HG02852 (cell line): ENCODE results near the gene DCAF7.

Experiments
- ATAC-seq: cut with Tn5 transposase; IDR thresholded peaks from one replicate; pipeline ENCODE4 v1.9.1; 2021; ENCODE audit warnings: mild to moderate bottlenecking, moderate library complexity; ENCODE audit not compliant: unreplicated experiment

Gene DCAF7, protein sequence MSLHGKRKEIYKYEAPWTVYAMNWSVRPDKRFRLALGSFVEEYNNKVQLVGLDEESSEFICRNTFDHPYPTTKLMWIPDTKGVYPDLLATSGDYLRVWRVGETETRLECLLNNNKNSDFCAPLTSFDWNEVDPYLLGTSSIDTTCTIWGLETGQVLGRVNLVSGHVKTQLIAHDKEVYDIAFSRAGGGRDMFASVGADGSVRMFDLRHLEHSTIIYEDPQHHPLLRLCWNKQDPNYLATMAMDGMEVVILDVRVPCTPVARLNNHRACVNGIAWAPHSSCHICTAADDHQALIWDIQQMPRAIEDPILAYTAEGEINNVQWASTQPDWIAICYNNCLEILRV

GRCh38 chr17:63549946-63550816, at the start of gene DCAF7:
TSS of gene DCAF7 (plus strand) at chr17:63550477. CDS start at chr17:63550678, 201 bp downstream.
- peak; percentile 92 for ATAC-seq

DNA sequence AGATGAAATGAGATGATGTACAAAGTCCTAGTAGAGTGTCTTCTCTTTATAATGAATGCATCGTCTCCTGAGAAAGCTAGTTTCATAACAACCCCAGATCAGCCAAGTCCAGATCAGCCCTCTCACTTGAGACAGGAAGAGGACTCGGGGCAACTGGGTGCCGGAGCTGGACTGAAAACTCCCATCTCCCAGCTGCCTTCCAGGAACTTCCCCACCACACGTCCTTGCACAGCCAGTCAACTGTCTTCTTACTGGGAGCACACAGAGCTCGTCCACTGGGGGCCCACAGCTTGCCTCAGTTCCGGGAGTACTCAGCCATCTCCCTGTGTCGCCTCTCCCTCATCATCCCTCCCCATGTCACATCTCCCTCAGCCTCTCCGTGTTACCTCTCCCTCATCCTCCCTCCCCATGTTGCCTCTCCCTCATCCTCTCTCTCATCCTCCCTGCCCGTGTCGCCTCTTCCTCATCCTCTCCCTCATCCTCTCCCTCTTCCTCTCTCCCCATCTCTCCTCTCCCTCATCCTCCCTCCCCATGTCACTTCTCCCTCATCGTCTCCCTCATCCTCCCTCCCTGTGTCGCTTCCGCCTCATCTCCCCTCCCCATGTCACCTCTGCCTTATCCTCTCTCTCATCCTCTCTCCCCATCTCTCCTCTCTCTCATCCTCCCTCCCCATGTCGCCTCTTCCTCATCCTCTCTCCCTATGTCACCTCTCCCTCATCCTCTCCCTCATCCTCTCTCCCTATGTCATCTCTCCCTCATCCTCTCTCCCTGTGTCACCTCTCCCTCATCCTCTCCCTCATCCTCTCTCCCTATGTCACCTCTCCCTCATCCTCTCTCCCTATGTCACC, 49.5 kb upstream of the DCAF7 start:
- no peak for ATAC-seq

DNA sequence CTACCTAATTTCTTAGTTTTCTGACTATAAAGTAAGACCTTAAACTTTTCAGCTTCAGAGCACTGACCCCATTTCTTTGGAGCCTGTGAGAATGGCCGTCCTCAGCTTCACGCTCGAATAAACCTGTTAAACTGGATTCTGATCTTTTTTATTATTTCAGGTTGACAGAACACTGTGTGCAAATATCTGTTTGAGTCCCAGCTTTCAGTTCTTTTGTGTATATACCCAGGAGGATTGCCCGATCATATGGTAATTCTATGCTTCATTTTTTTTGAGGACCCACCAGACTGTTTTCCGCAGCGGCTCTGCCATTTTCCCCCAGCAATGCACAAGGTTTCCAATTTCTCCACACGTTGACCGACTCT, 47.0 kb upstream of the DCAF7 start:
- ATAC-seq = no peak

- no peak for ATAC-seq
Measured at GRCh38 chr17:63504261-63504660, 46.0 kb upstream of the DCAF7 start.

DNA sequence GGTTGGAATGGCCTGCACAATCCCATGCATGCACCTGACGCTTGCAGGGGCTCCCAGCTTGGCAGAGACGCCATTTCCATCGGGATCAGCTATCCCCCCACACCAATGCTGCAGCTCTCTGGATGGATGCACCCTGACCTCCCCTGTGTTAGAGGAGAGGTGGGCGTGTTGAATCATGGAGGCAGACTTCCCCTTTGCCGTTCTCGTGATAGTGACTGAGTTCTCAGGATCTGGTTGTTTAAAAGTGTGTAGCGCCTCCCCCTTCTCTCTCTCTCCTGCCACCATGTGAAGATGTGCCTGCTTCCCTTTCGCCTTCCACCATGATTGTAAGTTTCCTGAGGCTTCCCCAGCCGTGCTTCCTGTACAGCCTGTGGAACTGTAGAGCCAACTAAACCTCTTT, 44.9 kb upstream of the DCAF7 start:
- ATAC-seq = no peak

GRCh38 chr17:63506627-63507026, 43.6 kb upstream of the DCAF7 start:
- ATAC-seq = no peak

DNA sequence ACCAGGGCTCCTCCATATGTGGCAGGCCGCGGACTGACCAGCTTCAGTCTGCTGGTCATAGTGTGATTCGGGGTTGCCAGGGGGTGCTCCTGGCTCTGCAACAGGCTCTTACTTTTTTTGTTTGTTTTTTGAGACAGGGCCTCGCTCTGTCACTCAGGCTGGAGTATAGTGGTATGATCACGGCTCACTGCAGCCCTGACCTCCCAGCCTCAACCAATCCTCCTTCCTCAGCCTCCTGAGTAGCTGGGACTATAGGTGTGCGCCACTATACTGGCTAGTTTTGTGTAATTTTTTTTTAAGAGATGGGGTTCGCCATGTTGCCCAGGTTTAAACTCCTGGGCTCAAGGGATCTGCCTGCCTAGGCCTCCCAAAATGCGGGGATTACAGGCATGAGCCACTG, 38.9 kb upstream of the DCAF7 start:
- no peak for ATAC-seq

- ATAC-seq = no peak
Measured at GRCh38 chr17:63512388-63512787, 37.9 kb upstream of the DCAF7 start.

- no peak for ATAC-seq
Measured at GRCh38 chr17:63512896-63513644, 37.2 kb upstream of the DCAF7 start.

- ATAC-seq = no peak
Measured at GRCh38 chr17:63514477-63514876, 35.8 kb upstream of the DCAF7 start.

GRCh38 chr17:63514974-63515373, 35.3 kb upstream of the DCAF7 start:
- peak; percentile 50 for ATAC-seq

DNA sequence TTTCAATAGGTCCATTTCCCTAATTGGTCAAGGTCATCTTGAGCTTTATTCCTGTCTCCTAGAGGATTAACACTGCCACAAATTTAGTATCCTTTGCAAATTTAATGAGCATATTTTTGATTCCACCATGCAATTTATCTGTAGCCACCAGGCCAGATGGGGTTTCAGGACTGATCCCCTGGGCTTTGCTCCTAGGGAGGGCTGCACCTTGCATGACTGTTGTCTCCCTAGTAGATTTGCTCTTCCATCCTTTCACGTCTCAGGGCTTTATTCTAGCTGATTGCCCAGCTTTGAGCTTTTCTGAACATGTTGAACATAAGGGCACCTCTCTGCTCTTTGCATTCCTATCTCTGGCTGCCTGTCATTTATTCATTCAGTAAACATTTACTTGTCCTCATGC, 34.9 kb upstream of the DCAF7 start:
- no peak for ATAC-seq

DNA sequence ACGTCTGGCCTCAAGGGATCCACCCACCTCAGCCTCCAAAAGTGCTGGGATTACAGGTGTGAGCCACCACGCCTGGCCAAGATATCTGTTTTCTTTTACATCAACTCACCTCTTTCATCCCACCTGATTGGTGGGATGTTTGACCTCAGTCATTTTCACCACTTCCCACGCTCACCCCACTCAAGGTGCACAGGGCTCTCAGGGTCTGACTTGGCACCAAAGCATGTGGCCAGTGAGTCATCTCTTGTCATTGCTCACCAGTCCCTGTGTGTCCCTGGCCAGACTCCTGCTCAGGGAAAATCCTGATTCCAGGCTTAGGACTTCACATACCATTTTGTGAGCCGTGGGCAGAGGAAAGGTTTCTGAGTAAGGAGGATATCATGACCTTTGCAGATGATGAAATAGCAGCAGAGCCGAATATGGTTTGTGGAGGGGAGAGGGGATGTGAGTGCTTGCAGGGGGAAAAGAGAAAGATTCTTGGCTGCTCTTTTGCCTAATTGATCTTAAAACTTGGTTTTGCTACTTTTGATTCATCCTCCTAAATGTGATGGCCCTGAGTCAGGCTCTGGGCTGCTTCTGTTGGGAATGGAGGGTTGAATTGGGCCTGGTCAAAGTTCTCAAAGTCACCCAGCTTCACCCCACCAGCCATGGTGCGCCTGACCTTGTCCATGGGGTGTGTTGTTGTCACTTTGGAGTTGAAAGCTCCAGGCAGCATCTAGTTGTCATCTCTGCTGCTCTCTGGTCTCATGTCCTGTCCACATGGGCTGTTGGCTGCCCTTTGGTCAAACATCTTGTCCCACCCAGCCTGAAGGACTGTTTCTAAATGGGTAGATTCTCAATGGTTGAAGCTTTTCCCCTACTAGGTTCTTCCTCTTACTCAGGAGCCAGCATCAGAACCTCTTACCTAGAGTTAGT, 33.1 kb upstream of the DCAF7 start:
- peak; percentile 41 for ATAC-seq

GRCh38 chr17:63517825-63518534, 32.3 kb upstream of the DCAF7 start:
- ATAC-seq = no peak

- ATAC-seq = no peak
Measured at GRCh38 chr17:63519116-63519881, 31.0 kb upstream of the DCAF7 start.

GRCh38 chr17:63519972-63520882, 30.1 kb upstream of the DCAF7 start:
- ATAC-seq = no peak

DNA sequence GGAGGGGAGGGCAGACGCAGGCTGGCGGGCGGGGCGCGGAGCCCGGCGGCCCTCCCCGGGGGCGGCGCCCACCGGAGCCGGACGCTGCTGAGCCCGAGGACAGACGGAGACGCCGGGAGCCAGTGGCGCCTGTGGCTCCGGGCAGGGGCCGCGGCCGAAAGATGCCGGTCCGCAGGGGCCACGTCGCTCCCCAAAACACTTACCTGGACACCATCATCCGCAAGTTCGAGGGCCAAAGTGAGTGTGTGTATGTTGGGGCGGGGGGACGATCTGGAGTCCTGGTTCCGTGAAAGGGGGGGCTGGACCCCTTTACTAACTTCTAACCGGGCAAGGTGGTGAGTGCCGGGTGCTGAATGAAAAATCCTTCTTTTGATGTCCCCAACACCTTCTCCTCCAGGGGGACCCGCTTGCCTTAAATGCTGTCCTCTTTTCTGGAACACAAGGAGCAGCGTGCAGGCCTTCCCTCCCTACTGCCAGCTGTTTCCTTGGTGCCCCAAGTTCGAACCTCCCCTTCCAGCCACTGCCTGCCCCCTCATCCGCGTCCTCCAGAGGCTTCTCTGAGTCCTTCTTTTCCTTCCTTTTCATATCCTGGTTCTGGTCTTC, 26.9 kb upstream of the DCAF7 start, which contains the start of gene KCNH6:
Gene KCNH6, plus strand, starts transcription at position 106 of the 603 bp plus-strand sequence. Its CDS starts 56 bp downstream, at position 162.
- ATAC-seq = no peak
